ENCODE measurements around the gene JPH4. TPM values are rescaled to one million over a fixed set of nuclear protein-coding genes. Genes with fewer than 3 reads are reported as not detected.

Gene JPH4
- 0.09 and 0.12 TPM in 2 replicates for total RNA-seq

GRCh38 chr14:23578560-23579310, at the start of gene JPH4:
TSS of gene JPH4 (minus strand) at chr14:23578790. CDS start at chr14:23577453, 1,337 bp downstream.

GRCh38 chr14:23567186-23568020, 11.2 kb downstream of the JPH4 start, which contains the start of gene AP1G2:
TSS of gene AP1G2 (minus strand) at chr14:23567791. CDS start at chr14:23567314, 477 bp downstream.

GRCh38 chr14:23555882-23556699, 22.5 kb downstream of the JPH4 start, which contains the start of gene THTPA:
TSS of gene THTPA (plus strand) at chr14:23556271. CDS start at chr14:23556758, 487 bp downstream.

DNA sequence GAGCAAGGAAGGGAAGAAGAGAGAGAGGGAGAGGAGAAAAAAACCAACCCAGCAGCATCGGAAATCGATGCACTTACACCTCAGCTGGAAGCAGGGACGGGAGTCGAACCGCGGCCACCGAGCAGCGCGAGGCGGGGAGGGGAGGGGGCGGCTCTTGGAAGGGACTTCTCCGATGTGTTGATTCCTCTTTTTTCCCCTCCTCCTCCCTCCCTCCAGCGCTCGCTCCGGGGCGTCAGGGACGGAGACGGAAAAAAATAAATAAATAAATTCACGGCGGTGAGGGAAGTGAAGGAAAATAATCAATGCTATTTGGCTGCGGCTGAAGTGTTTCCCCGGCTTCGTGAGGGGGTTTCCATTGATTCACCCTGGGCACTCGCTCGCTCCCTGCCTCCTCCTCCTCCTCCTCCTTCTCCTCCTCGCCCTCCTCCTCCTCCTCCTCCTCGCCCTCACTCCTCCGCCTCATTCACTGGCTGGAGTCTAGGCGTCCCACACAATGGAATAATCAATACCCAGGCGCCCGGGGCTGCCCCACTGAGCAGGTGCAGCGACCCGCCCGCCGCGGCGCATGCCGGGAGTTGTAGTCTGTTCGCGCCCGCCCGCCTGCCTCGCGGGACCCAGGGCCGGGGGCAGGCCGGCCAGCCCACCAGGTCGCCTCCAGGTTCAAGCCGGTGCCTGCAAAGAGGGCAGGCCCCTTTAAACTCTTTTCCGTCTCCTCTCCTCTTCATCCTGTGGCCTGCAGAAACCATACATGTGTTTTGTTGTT, 27.1 kb downstream of the JPH4 start, which contains the start of gene ZFHX2:
ZFHX2 (minus strand) TSS at position 500 of the 763 bp plus-strand sequence. CDS start 16,440 bp downstream, outside the sequence.

Other genes with a start within 250 kb of the JPH4 start
- 23.2 and 24.8 TPM in 2 replicates for gene SLC22A17, start 225.9 kb downstream of the JPH4 start, total RNA-seq
- gene EFS, start 213.6 kb downstream of the JPH4 start, total RNA-seq: 8.6 and 12.9 TPM in 2 replicates
- not detected in 2 replicates for gene IL25, start 206.0 kb downstream of the JPH4 start, total RNA-seq
- gene CMTM5, start 201.7 kb downstream of the JPH4 start, total RNA-seq: not detected in 2 replicates
- gene MYH6, start 170.5 kb downstream of the JPH4 start, total RNA-seq: not detected in 2 replicates
- 2.3 TPM in 1 of 2 replicates, not detected in the other for gene MYH7, start 143.1 kb downstream of the JPH4 start, total RNA-seq
- 20.4 and 23.9 TPM in 2 replicates for gene NGDN, start 109.1 kb downstream of the JPH4 start, total RNA-seq
- gene ZFHX2, start 27.0 kb downstream of the JPH4 start, total RNA-seq: 0.12 and 0.17 TPM in 2 replicates
- 8.5 and 11.8 TPM in 2 replicates for gene THTPA, start 22.5 kb downstream of the JPH4 start, total RNA-seq
- 18.3 and 29.8 TPM in 2 replicates for gene AP1G2, start 11.0 kb downstream of the JPH4 start, total RNA-seq
- 0.51 TPM in 1 of 2 replicates, not detected in the other for gene DHRS2, start 57.6 kb upstream of the JPH4 start, total RNA-seq

Measured in pericardium fibroblast (primary cell).